ENCODE results near the gene MED12L.

MED12L gene

GRCh38 chr3:151283387-151283786, 197.9 kb downstream of the MED12L start:
- TF ChIP-seq SIN3A (IDR thresholded peaks at IDR 0.05; ENCODE audit: borderline replicate concordance, insufficient read depth, low read length) (no peak), REST (IDR thresholded peaks at IDR 0.05; ENCODE audit: insufficient read depth in 1 of 2, low read depth in 2 of 2, low read length in 2 of 2) (no peak), POLR2AphosphoS5 (IDR thresholded peaks at IDR 0.05; ENCODE audit: low read depth, low read length) (no peak), TAF1 (IDR thresholded peaks at IDR 0.05; ENCODE audit: borderline replicate concordance, insufficient read depth, low read length) (no peak), FOXP2 (optimal IDR thresholded peaks at IDR 0.05; ENCODE audit: borderline replicate concordance, extremely low read depth, extremely low read length, insufficient read depth) (no peak)

GRCh38 chr3:151283907-151284461, 198.5 kb downstream of the MED12L start:
- TF ChIP-seq POLR2AphosphoS5 (IDR thresholded peaks at IDR 0.05; ENCODE audit: low read depth, low read length) (no peak), SIN3A (IDR thresholded peaks at IDR 0.05; ENCODE audit: borderline replicate concordance, insufficient read depth, low read length) (no peak), REST (IDR thresholded peaks at IDR 0.05; ENCODE audit: insufficient read depth in 1 of 2, low read depth in 2 of 2, low read length in 2 of 2) (no peak), FOXP2 (optimal IDR thresholded peaks at IDR 0.05; ENCODE audit: borderline replicate concordance, extremely low read depth, extremely low read length, insufficient read depth) (no peak), TAF1 (IDR thresholded peaks at IDR 0.05; ENCODE audit: borderline replicate concordance, insufficient read depth, low read length) (no peak)

- TF ChIP-seq REST (IDR thresholded peaks at IDR 0.05; ENCODE audit: insufficient read depth in 1 of 2, low read depth in 2 of 2, low read length in 2 of 2) (no peak), FOXP2 (optimal IDR thresholded peaks at IDR 0.05; ENCODE audit: borderline replicate concordance, extremely low read depth, extremely low read length, insufficient read depth) (no peak), POLR2AphosphoS5 (IDR thresholded peaks at IDR 0.05; ENCODE audit: low read depth, low read length) (no peak)
Measured at GRCh38 chr3:151285940-151286339, 200.5 kb downstream of the MED12L start.

GRCh38 chr3:151289445-151289844, 204.0 kb downstream of the MED12L start:
- TF ChIP-seq REST (IDR thresholded peaks at IDR 0.05; ENCODE audit: insufficient read depth in 1 of 2, low read depth in 2 of 2, low read length in 2 of 2) (no peak), SIN3A (IDR thresholded peaks at IDR 0.05; ENCODE audit: borderline replicate concordance, insufficient read depth, low read length) (no peak), POLR2AphosphoS5 (IDR thresholded peaks at IDR 0.05; ENCODE audit: low read depth, low read length) (no peak), TAF1 (IDR thresholded peaks at IDR 0.05; ENCODE audit: borderline replicate concordance, insufficient read depth, low read length) (no peak), FOXP2 (optimal IDR thresholded peaks at IDR 0.05; ENCODE audit: borderline replicate concordance, extremely low read depth, extremely low read length, insufficient read depth) (no peak)

GRCh38 chr3:151290673-151291072, 205.2 kb downstream of the MED12L start:
- no peak for TF ChIP-seq SIN3A (IDR thresholded peaks at IDR 0.05; ENCODE audit: borderline replicate concordance, insufficient read depth, low read length)
- no peak for TF ChIP-seq TAF1 (IDR thresholded peaks at IDR 0.05; ENCODE audit: borderline replicate concordance, insufficient read depth, low read length)
- no peak for TF ChIP-seq REST (IDR thresholded peaks at IDR 0.05; ENCODE audit: insufficient read depth in 1 of 2, low read depth in 2 of 2, low read length in 2 of 2)
- TF ChIP-seq POLR2AphosphoS5 (IDR thresholded peaks at IDR 0.05; ENCODE audit: low read depth, low read length): no peak
- no peak for TF ChIP-seq FOXP2 (optimal IDR thresholded peaks at IDR 0.05; ENCODE audit: borderline replicate concordance, extremely low read depth, extremely low read length, insufficient read depth)
